T47D (cell line): ENCODE data around the gene RUBCNL.

Experiments
- DNase-seq, 2 experiments: peaks; one replicate each; pipeline versions ENCODE4 v3.0.0 to v3.0.0-alpha.2; 2011 to 2012; ENCODE audit warnings: low read depth in 1 of 2, low spot score in 1 of 2
- JUND ChIP-seq: IDR thresholded peaks from 2 replicates; pipeline ENCODE4 v1.6.1; 2012; ENCODE audit warnings: low read depth
- in situ Hi-C: cut with HindIII; loops from 2 replicates; pipeline ENCODE4 v1.10.0; 2016; ENCODE audit warnings: low sequenced_read_pairs, low pct_unique_long_range_greater_than_20kb

RUBCNL gene

GRCh38 chr13:46324976-46325375 is 62.1 kb downstream of the RUBCNL start:
- TF ChIP-seq JUND, result no peak
- no peak for DNase-seq
- in situ Hi-C loops, result no loop called here

DNA sequence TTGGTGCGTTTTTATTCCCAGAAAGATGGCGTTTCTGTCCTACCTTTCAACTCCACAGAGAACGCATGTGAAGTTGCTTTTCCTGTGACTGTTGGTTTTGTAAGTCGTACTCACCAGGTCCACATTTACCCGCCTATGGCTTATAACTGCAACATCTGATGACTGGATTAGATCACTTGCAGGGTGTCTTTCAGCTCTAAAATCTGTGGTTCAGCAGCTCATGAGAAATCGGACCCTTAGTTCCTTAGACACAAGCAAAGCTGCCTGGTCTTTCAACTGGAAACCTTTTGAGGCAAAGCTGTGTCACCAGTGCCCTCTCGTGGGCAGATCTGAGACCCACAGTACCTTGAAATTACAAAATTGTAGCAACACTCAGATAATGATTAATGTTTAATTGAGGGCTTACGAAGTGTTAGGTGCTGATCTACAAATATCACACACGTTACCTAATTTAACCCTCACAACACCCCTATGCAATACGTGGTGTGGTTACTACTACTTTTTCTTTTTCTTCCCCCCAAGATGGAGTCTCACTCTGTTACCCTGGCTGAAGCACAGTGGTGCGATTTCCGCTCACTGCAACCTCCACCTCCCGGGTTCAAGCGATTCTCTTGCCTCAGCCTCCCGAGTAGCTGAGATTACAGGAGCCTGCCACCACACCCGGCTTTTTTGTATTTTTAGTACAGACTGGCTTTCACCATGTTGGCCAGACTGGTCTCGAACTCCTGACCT is 65.4 kb downstream of the RUBCNL start:
- DNase-seq, result peak; percentile 37 to 61
- in situ Hi-C loops, result no loop called here
- TF ChIP-seq JUND, result no peak

- TF ChIP-seq JUND, result no peak
- in situ Hi-C loops, result no loop called here
- DNase-seq, result no peak
Observed at GRCh38 chr13:46320821-46321220, 66.2 kb downstream of the RUBCNL start.

DNA sequence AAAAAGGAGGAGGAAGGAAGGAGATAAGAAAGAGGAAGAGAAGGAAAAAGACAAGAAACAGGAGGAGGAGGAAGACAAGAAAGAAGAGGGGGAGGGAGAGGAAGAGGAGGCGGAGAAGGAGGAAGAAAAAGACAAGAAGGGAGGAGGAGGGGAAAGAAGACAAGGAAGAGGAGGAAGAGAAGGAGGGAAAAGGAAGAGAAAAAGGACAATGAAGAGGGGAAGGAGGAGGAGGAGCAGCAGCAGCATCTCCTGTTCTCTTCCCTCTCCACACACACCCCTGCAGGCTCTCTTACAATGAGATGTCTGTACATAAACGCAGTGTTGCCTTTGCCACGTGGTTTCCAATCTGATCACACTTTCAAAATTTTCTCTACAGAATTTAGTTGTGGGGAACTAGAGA is 66.6 kb downstream of the RUBCNL start:
- TF ChIP-seq JUND, result no peak
- DNase-seq, result no peak
- in situ Hi-C loops, result no loop called here

DNA sequence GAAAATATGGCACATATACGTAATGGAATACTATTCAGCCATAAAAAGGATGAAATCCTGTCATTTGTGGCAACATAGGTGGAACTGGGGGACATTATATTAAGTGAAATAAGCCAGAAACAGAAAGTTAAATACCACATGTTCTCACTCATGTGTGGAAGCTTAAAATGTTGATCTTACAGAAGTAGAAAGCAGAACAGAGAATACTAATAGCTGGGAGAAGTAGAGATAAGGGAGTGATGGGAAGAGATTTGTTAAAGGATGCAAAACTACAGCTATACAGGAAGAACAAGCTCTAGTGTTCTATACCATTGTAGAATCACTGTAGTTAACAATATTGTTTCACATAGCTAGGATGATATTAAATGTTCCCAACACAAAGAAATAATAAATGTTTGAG is 68.1 kb downstream of the RUBCNL start:
- in situ Hi-C loops, result no loop called here
- no peak for TF ChIP-seq JUND
- no peak for DNase-seq

- in situ Hi-C loops, result no loop called here
- TF ChIP-seq JUND, result no peak
- DNase-seq, result peak in 1 of 2 experiments; percentile 14
Observed at GRCh38 chr13:46317120-46317519, 69.9 kb downstream of the RUBCNL start.

DNA sequence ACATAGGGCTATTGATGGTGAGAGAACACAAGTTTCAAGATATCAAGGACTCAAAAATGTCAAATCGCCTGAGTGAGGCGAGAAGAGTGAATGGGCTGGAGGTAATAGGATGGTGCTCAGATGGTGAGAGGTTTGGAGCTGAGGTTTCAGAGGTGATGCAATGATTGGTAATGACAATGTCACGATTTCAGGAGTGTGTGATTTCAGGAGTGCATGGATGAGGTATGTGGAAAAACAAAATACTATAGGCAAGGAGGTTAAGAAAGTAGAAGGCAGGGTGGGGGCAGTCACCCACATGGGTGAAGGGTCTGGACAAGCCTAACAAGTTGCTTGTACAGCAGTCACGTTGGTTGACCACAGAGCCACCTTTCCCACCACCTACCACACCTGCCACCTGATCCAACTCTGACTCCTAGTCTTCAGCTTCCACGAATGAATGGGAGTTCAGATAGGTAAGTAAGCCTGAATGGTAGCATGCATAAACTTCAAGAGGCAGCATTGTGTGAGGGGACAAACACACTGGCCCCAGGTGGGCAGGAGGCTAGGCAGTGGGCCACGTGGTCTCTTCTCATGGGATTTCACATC is 71.5 kb downstream of the RUBCNL start:
- in situ Hi-C loops, result no loop called here
- no peak for DNase-seq
- TF ChIP-seq JUND, result no peak

- DNase-seq, result no peak
- in situ Hi-C loops, result no loop called here
- TF ChIP-seq JUND, result no peak
Observed at GRCh38 chr13:46315036-46315435, 72.0 kb downstream of the RUBCNL start.

- no peak for DNase-seq
- in situ Hi-C loops, result no loop called here
- TF ChIP-seq JUND, result no peak
Observed at GRCh38 chr13:46314587-46314986, 72.5 kb downstream of the RUBCNL start.

DNA sequence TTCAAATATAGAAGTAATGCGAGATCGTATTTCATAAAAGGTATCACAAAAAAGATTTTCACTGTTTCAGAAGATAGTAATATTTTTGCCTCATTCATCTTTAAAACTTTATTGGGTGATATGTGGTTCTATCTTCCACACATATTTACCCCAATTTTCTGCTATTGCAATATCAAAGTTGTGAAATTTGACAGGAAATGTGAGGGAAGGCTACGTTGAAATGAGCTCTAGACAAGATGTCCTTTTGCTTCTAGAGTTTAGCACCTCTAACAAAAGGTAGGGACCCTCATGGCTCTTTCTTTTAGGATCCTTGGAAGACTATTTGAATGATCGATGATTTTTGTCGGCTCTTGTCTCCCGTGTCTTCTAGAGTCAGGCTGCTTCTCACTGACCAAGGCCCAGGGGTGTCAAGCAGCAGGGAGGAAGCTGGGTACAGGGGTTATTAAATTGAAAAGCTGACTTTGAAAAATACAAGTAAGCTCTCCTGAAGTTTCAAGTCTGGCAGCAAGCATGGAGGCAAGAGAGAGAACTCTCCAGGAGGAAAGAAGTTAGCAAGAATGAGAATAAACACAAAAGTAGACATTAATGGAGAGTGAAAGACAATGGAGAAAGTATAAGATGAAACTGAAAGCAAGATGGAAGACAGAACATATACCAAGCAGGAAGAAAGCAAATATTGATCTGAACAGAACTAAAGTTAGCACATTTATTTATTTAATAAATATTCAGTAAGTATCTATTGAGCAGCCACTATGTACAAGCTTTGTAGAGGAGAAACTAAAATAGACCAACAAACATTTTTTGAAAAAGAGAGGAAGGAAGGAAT is 73.4 kb downstream of the RUBCNL start:
- no peak for DNase-seq
- in situ Hi-C loops, result no loop called here
- no peak for TF ChIP-seq JUND

DNA sequence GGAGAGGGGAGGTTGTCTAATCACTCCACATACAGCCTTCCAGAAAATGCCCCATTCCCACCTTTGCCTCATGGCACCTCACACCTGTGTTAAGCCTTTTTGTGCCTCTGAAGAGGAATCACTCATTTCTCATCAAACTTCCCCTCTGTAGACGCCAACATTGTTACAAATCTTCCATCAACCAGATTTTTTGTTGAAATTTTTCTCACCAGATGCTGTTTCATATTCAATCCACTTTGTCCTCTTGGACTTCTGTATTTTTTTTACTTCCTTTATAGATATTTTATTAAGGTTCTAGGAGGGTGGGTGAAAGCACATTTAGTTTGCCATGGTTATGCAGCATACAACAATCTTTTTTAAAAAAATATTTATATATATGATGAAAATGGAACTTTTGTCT is 74.0 kb downstream of the RUBCNL start:
- DNase-seq, result no peak
- in situ Hi-C loops, result no loop called here
- TF ChIP-seq JUND, result no peak

DNA sequence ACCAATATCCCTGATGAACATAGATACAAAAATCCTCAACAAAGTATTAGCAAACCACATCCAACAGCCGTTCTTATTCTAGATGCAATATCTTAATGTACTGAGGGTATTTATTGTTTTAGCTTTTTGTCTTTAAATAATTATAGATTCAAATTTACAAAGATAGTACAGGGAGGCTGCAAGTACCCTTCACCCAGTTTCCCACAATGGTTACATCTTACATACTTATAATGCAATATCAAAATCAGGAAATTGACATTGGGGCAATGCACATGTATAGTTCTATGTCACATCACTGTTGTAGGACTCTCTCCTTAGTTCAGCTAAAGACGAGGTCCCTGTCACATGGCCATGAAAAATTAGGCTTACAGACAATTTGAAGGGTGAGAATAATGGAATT is 75.8 kb downstream of the RUBCNL start:
- in situ Hi-C loops, result no loop called here
- DNase-seq, result no peak
- no peak for TF ChIP-seq JUND

DNA sequence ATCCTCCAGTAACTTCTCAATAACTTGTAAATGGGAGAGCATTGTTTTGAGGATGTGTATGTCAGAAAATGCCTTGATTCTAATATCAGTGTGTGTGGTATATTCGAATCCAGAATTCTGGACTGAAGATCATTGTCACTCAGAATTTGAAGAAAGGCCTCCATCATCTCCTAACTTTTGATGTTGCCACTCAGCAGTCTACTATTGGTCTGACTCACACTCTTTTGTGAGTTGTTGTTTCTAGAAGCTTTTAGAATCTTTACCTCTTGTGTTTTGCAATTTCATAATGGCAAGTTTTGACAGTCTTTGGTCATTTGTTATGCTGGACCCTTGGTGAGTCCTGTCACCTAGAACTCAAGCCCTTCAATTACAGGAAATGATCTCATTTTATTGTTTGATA is 77.0 kb downstream of the RUBCNL start:
- no peak for DNase-seq
- no peak for TF ChIP-seq JUND
- in situ Hi-C loops, result no loop called here

DNA sequence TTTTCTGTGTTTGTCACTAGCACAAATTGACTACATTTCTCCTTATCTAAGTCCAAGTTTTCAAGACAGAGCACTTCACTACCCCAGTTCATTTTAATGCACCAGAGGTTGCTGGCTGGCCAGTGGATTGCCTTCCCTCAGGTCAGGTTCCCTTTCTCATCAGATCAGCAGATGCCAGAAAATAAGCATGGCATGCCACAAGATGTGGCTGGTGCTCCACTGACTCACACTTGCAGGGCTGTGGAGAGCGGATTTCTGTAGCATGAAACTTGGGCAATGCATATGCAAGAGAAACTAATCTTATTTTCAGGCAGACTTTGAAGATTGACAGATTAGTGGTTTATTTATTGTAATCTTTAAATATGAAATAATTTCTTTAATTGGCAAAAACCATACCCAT is 79.5 kb downstream of the RUBCNL start:
- in situ Hi-C loops, result no loop called here
- no peak for TF ChIP-seq JUND
- no peak for DNase-seq
